ENCODE results near the gene XRN2. TPM values are rescaled to one million over a fixed set of nuclear protein-coding genes. Genes with fewer than 3 reads are reported as not detected.

Gene XRN2
- total RNA-seq, 2 experiments from 2014 or later: 68.0 to 70.4 TPM

DNA sequence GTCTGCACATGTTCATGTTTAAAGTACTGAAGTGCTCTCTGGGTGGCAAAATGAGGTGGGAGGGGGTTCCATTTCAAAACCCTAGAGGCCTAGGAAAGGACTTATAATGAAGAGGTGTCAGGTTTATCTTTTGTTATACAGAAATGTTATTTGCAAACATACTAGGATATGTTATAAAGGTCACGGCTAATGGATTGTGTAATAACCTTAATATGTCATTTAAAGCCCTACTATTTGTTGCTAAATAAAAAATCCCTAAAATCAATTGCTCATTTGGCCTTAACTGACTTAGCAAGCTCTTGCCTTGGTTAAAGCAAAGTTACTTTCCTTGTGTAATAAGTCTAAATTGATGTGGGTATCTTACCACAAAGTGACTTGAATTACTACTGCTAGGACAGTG lies 85.4 kb downstream of the XRN2 start:
- H3K9me3 Mint-ChIP-seq: no peaks in the 10 kb centered on the region
- peaks cover 24% of the 10 kb centered on the region for H3K27me3 Mint-ChIP-seq
- CTCF ChIA-PET: no interaction called here
- POLR2A ChIA-PET: no interaction called here
- no peak for DNase-seq
- H3K27ac Mint-ChIP-seq: no peak overlapping the region
- peaks cover 42% of the 10 kb centered on the region for H3K36me3 Mint-ChIP-seq (ENCODE audit: low read depth)
- no peak overlapping the region for H3K4me3 Mint-ChIP-seq
- H3K4me1 Mint-ChIP-seq: peaks cover 15% of the 10 kb centered on the region

DNA sequence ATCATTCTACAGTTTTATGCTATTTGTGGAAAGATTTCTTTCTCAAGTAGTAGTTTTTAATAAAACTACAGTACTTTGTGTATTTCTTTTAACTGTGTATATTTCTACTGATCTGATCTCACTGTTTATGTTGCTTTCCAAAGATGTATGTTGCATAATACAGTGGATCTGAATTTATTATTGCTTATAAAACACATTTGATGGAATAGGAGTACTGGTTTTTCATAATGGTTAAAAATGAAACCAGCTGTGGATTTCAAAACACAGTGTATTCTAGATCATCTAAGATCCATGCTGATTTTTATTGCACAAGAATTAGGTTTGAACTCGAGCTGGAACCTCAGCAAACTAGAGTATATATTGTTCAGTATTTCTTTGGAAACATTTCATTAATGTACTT lies 86.2 kb downstream of the XRN2 start:
- no peaks in the 10 kb centered on the region for H3K9me3 Mint-ChIP-seq
- no peak overlapping the region for H3K4me3 Mint-ChIP-seq
- DNase-seq: no peak
- ChIA-PET CTCF (no interaction called here), POLR2A (no interaction called here)
- H3K36me3 Mint-ChIP-seq (ENCODE audit: low read depth): peaks cover 37% of the 10 kb centered on the region
- H3K4me1 Mint-ChIP-seq: peaks cover 15% of the 10 kb centered on the region
- no peak overlapping the region for H3K27ac Mint-ChIP-seq
- peaks cover 32% of the 10 kb centered on the region for H3K27me3 Mint-ChIP-seq

DNA sequence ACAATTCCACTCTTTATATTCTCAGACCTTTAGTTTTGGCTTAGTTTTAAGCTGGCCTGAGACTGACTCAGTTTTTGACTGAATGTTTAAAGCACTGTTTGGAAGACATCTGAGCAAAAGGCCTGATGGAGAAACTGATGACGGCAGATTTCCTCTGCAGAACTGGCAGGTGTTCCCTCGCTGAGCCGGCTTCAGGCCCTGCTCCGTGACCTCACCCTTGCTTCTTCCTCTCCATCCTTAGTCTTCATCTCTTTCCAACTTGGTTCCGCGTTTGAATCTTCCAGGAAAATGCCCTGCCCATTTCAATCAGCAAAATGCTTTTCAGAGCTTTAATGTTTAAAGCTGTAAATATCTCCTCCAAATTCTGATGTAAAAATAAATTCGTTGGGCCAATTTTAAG lies 87.6 kb downstream of the XRN2 start:
- Mint-ChIP-seq H3K27ac (peak overlapping the region; percentile 7), H3K27me3 (peaks cover 41% of the 10 kb centered on the region), H3K9me3 (no peaks in the 10 kb centered on the region), H3K4me3 (no peak overlapping the region), H3K36me3 (ENCODE audit: low read depth) (peaks cover 41% of the 10 kb centered on the region), H3K4me1 (peaks cover 21% of the 10 kb centered on the region)
- ChIA-PET CTCF (interaction anchor here (1.4 to 2.2 kb wide), 2 partner anchors 115 to 155 kb away, joined by 4 to 5 read pairs; no protein-coding TSS in a partner anchor), POLR2A (no interaction called here)
- DNase-seq: no peak

DNA sequence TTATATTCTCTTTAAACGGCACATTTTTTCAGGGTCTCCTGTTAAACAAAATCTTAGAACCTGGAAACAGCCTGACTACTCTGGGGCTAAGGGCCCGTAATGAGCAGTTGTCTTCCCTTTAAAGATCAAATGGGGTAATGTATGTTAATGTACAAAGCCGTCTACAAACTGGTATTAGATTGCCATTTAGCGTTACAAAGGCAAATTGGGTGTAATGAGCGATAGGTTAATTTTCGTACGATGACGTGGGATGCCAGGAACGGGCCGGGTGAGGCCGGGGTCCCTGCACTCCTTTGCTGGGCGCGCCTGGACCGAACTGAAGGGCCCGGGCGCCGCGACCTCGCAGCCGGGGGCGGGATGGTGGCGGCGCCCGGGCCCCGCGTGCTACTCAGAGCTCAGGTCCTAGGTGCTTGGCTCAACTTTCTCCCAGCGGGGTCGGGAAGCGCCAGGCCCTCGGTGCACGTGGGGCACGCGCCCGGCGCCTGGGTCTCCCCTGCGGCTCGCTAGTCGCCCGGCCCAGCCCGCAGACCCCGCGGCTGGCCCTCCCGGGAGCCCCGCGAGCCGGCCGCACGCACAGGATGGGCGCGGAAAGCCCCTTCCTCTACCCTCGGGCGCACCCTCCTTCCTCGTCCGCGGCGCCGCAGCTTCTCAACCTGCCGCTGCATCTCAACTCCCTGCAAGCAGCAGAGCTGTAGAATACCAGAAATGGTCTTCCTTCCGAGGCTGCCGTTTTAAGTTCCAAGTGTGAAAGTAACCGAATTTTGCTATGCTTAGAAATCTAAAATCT lies 88.2 kb downstream of the XRN2 start:
- H3K9me3 Mint-ChIP-seq: no peaks in the 10 kb centered on the region
- CTCF ChIA-PET: interaction anchor here (1.4 to 2.2 kb wide), 2 partner anchors 114 to 156 kb away, joined by 4 to 5 read pairs; no protein-coding TSS in a partner anchor
- peaks cover 43% of the 10 kb centered on the region for H3K27me3 Mint-ChIP-seq
- POLR2A ChIA-PET: no interaction called here
- H3K36me3 Mint-ChIP-seq (ENCODE audit: low read depth): peaks cover 40% of the 10 kb centered on the region
- peaks cover 23% of the 10 kb centered on the region for H3K4me1 Mint-ChIP-seq
- DNase-seq: no peak
- H3K4me3 Mint-ChIP-seq: no peak overlapping the region
- no peak overlapping the region for H3K27ac Mint-ChIP-seq

DNA sequence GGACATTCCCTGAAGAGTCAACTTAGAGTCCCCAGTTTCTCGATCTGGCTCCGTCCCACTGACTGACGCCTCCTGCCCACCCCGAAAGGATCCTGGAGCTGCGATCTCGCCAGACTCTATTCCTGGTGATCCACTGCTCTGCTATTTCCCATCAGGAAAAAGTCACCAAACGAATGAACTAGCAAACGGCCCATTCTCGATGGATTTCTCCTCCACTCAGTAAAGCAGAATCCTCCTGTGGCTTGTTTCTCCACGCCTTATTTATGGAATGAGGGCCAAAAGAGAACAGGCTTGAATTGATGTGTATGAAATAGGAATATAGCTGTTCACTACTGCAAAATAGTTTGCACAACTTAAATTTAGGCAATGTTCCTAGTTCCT lies 88.8 kb downstream of the XRN2 start:
- ChIA-PET CTCF (interaction anchor here (1.4 to 2.2 kb wide), 2 partner anchors 113 to 156 kb away, joined by 4 to 5 read pairs; no protein-coding TSS in a partner anchor), POLR2A (no interaction called here)
- peaks cover 23% of the 10 kb centered on the region for H3K4me1 Mint-ChIP-seq
- peaks cover 34% of the 10 kb centered on the region for H3K36me3 Mint-ChIP-seq (ENCODE audit: low read depth)
- H3K27me3 Mint-ChIP-seq: peaks cover 43% of the 10 kb centered on the region
- no peak overlapping the region for H3K4me3 Mint-ChIP-seq
- no peaks in the 10 kb centered on the region for H3K9me3 Mint-ChIP-seq
- H3K27ac Mint-ChIP-seq: no peak overlapping the region
- no peak for DNase-seq

DNA sequence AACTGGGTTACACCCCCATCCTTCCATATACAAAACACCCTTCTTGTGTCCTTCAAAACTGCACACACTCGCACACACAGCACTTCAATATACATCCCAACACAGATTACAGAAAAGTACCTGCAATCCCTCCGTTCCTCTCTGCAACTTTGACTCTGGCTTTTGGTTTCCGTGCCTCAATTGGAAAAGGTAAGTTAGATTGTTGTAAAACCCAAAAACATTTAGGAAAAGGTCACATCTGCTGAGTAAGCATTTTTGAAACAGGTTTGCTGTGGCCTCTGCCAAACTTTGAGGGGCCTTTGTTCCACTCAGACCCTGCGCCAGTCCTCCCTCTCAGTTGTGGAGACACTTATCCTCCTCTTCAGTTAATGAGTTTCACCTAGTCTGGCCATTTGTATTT lies 90.0 kb downstream of the XRN2 start:
- Mint-ChIP-seq H3K27ac (no peak overlapping the region), H3K4me1 (peaks cover 26% of the 10 kb centered on the region), H3K27me3 (peaks cover 50% of the 10 kb centered on the region), H3K9me3 (no peaks in the 10 kb centered on the region), H3K36me3 (ENCODE audit: low read depth) (peaks cover 25% of the 10 kb centered on the region), H3K4me3 (no peak overlapping the region)
- no peak for DNase-seq
- ChIA-PET POLR2A (no interaction called here), CTCF (interaction anchor here (2.1 to 4.2 kb wide), 2 partner anchors 112 to 157 kb away, joined by 10 to 18 read pairs; no protein-coding TSS in a partner anchor)

DNA sequence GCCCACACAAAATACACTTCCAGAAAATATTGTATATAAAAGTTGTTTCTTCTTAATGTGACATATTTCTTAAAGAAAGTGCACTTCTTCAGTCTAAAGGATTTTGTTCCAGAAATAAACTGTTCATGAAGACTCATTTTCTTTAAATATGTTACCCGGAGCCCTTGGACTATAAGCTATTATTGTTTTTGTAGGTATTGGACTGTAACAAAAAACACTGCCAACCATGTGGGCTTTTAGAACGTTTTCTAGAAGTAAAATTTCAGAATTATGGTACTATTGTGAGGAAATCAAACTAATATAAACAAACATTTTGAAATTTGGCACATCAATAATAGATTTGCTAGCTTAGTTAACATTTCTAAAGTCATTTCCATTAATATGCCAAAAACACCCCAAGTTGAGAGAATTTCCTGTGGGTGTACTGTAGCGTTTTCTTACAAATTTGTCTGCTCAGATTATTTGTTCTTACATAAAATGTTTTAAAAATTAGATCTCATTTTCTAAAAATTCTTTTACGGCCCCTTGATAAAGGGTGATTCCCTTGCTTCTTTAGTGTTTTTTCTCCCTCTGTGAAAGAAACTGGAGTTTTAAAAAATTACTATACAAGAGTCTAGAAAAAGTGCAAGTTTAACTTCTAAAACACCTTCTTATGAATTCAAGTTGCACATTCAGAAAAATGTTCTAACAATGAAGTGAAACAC lies 90.8 kb downstream of the XRN2 start:
- ChIA-PET POLR2A (interaction anchor here (1.2 kb wide), 1 partner anchor 116 kb away, joined by 3 read pairs; no protein-coding TSS in a partner anchor), CTCF (interaction anchor here (2.1 to 4.2 kb wide), 2 partner anchors 111 to 158 kb away, joined by 10 to 18 read pairs; no protein-coding TSS in a partner anchor)
- no peak overlapping the region for H3K4me3 Mint-ChIP-seq
- peaks cover 58% of the 10 kb centered on the region for H3K27me3 Mint-ChIP-seq
- peaks cover 22% of the 10 kb centered on the region for H3K36me3 Mint-ChIP-seq (ENCODE audit: low read depth)
- DNase-seq: no peak
- H3K9me3 Mint-ChIP-seq: no peaks in the 10 kb centered on the region
- peaks cover 26% of the 10 kb centered on the region for H3K4me1 Mint-ChIP-seq
- H3K27ac Mint-ChIP-seq: no peak overlapping the region

DNA sequence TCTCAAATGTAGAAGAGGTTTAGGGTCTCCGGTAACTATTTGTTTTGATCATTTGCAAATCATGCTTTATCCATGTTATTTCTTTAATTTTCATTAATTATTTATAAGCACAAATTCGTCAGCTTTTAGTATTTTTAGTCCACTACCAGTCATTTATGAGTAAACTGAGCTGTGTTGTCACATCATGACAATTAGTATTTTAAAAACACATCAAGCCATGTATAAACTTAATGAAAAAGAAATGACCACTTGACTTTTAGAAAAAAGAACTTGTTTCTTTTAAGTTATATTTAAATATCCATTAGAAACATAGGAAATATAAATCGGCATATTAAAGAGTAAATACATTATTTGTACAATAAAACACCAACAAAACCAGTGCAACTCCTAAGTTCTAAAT lies 91.4 kb downstream of the XRN2 start:
- Mint-ChIP-seq H3K4me1 (peaks cover 26% of the 10 kb centered on the region), H3K27me3 (peaks cover 64% of the 10 kb centered on the region), H3K27ac (no peak overlapping the region), H3K36me3 (ENCODE audit: low read depth) (peaks cover 20% of the 10 kb centered on the region), H3K9me3 (no peaks in the 10 kb centered on the region), H3K4me3 (no peak overlapping the region)
- CTCF ChIA-PET: interaction anchor here (2.1 to 4.2 kb wide), 2 partner anchors 111 to 159 kb away, joined by 10 to 18 read pairs; no protein-coding TSS in a partner anchor
- POLR2A ChIA-PET: interaction anchor here (0.8 to 1.2 kb wide), 2 partner anchors 18 to 115 kb away, joined by 3 read pairs; no protein-coding TSS in a partner anchor
- no peak for DNase-seq

DNA sequence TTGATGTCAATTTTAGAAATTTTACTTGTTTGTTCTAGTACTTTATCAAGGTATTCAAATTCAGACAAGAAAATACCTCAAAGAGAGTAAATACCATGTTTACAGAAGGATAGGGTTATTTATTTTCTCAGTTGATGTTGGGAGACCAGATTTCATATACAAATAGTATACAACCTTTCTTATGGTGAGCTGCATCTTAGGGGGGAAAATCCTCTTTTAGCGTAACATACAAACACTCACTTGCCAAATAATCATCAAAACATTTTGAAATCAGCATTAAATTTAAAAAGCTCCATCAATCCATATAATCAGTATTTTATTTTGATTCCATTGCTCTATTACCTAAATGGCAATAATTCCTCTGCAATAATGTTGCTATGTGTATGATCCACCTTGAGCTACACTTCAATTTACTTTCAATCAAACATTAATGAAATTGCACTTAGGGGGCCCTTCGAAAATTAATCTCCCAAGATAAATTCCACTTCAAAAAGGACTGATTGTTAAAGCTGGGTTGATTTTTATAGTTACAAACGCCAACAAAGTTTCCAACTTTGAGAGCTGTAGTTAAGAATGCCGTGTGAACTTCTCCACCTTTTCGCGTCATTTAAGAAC lies 92.0 kb downstream of the XRN2 start:
- POLR2A ChIA-PET: interaction anchor here (0.8 kb wide), 2 partner anchors 19 to 92 kb away, joined by 3 to 4 read pairs; partner anchors contain the start of gene XRN2
- Mint-ChIP-seq H3K27ac (no peak overlapping the region), H3K9me3 (no peaks in the 10 kb centered on the region)

DNA sequence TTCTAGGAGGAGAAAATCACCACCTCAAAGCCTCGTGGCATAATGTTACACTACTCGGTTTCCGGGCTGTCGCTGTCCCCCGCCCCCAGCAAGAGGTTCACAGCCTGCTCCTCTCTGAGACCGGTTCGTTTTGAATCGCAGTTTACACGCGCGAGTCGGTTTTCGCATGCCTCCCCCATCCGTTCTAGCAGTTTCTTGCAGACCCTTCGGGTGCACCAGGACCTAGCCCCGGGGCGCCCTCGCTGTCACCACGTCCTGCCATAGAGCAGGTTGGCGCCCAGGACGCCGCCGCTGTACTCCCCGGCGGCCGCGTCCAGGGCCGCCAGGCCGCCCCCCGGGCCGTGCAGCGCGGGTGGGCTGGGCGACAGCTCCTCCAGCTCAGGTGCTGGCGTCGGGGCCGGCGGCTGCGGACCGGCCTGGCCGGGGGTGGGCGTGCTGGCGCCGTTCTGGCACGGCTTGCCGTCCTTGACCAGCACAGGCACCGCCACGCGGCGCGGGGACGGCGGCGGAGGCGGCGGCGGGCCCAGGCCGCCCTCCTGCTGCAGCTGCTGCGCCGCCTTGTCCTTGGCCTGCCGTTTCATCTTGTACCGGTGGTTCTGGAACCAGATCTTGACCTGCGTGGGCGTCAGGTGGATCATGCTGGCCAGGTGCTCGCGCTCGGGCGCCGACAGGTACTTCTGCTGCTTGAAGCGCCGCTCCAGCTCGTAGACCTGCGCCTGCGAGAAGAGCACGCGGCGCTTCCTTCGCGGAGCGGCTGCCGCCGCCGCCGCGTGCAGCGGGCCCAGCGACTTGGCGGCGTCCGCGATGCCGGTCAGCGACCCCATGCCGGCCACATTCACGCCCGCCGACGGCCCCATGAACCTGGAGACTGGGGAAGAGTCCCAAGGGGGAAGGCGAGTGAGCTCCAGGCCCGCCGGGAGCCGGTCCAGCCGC lies 92.8 kb downstream of the XRN2 start:
- DNase-seq: peak; percentile 40
- H3K36me3 Mint-ChIP-seq (ENCODE audit: low read depth): peaks cover 10% of the 10 kb centered on the region
- H3K27me3 Mint-ChIP-seq: peaks cover 75% of the 10 kb centered on the region
- CTCF ChIA-PET: interaction anchor here (1.1 to 4.2 kb wide), 4 partner anchors 109 to 160 kb away, joined by 3 to 18 read pairs (median 3); no protein-coding TSS in a partner anchor
- H3K27ac Mint-ChIP-seq: no peak overlapping the region
- peak overlapping the region; percentile 63 for H3K4me3 Mint-ChIP-seq
- peaks cover 26% of the 10 kb centered on the region for H3K4me1 Mint-ChIP-seq
- H3K9me3 Mint-ChIP-seq: no peaks in the 10 kb centered on the region
- POLR2A ChIA-PET: interaction anchor here (0.8 kb wide), 2 partner anchors 19 to 93 kb away, joined by 3 to 4 read pairs; partner anchors contain the start of gene XRN2

More for the DNA sequence above, 92.0 kb downstream of the XRN2 start:
- Mint-ChIP-seq H3K36me3 (ENCODE audit: low read depth) (peaks cover 17% of the 10 kb centered on the region), H3K4me3 (peak overlapping the region; percentile 63), H3K27me3 (peaks cover 69% of the 10 kb centered on the region), H3K4me1 (peaks cover 26% of the 10 kb centered on the region)
- CTCF ChIA-PET: interaction anchor here (1.1 to 4.2 kb wide), 5 partner anchors 109 to 159 kb away, joined by 3 to 18 read pairs (median 3); no protein-coding TSS in a partner anchor
- no peak for DNase-seq

DNA sequence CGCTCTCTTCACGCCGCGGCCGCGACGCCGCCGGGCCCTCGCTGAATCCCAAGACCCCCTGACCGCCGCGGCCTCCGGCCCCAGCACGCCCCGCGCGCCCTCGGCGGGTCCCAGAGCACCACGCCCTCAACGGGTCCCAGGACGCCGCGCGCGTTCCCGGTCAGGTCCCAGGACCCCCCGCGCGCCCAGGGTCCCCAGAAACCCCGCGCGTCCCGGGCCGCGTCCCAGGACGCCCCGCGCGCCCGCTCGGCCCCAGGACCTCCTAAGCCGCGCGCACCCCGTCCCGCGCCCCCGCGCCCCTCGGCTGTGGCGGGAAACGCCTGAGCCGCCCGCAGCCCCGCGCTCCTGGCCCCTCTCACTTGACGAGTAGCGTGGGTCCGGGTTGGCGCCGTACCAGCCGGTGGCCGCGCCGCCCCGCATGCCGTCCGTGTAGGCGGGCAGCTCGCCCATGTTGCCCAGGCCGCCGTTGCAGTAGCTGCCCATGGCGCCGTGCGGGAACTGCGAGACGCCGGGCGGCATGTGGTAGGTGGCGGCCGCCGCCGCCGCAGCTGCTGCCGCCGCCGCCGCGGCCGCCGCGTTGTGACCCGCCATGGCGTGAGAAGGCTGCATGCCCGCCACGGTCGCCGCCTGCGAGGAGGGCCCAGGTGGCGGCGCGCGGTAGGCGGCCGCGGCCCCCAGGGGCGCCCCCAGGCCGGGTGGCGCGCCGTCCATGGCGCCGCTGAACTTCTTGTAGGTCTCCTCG lies 93.6 kb downstream of the XRN2 start:
- no peaks in the 10 kb centered on the region for H3K9me3 Mint-ChIP-seq
- peaks cover 6% of the 10 kb centered on the region for H3K36me3 Mint-ChIP-seq (ENCODE audit: low read depth)
- H3K4me1 Mint-ChIP-seq: peaks cover 22% of the 10 kb centered on the region
- ChIA-PET CTCF (interaction anchor here (1.1 to 4.2 kb wide), 3 partner anchors 108 to 161 kb away, joined by 3 to 18 read pairs (median 3); no protein-coding TSS in a partner anchor), POLR2A (no interaction called here)
- H3K4me3 Mint-ChIP-seq: no peak overlapping the region
- H3K27me3 Mint-ChIP-seq: peaks cover 76% of the 10 kb centered on the region
- no peak for DNase-seq
- no peak overlapping the region for H3K27ac Mint-ChIP-seq
